NCI-H524 treated with DMSO at 0.1 percent for 48 hours (cell line): ENCODE measurements around the gene SELENOM.
"Not testable (repeated sequence)": the region's sequence is repeated elsewhere in the genome, so short reads cannot be mapped to it uniquely, and the experiment has no call there.

Experiments used
- DNase-seq: peaks from one replicate; lab custom pipeline; 2025; lab: John Stamatoyannopoulos, UW

SELENOM gene

GRCh38 chr22:31130873-31131272 lies 23.5 kb upstream of the SELENOM start:
- DNase-seq, result no peak

- DNase-seq, result no peak
These were observed 20.8 kb upstream of the SELENOM start for GRCh38 chr22:31128156-31128555.

GRCh38 chr22:31127181-31127772 lies 19.9 kb upstream of the SELENOM start:
- no peak for DNase-seq

- no peak for DNase-seq
These were observed 19.5 kb upstream of the SELENOM start for GRCh38 chr22:31126869-31127175.

- DNase-seq, result no peak
These were observed 18.9 kb upstream of the SELENOM start for GRCh38 chr22:31126128-31126868.

- no peak for DNase-seq
These were observed 18.3 kb upstream of the SELENOM start for GRCh38 chr22:31125521-31126117.

- no peak for DNase-seq
These were observed 17.6 kb upstream of the SELENOM start for GRCh38 chr22:31124811-31125465.

- DNase-seq, result no peak
These were observed 16.9 kb upstream of the SELENOM start for GRCh38 chr22:31124290-31124689.

GRCh38 chr22:31123292-31123602 lies 15.9 kb upstream of the SELENOM start:
- no peak for DNase-seq

- no peak for DNase-seq
These were observed 15.3 kb upstream of the SELENOM start, which contains the start of gene INPP5J for GRCh38 chr22:31122532-31123291. INPP5J (plus strand) TSS chr22:31122966; CDS start chr22:31123015, 49 bp downstream.

GRCh38 chr22:31122196-31122531 lies 14.8 kb upstream of the SELENOM start:
- no peak for DNase-seq

- DNase-seq, result no peak
These were observed 14.0 kb upstream of the SELENOM start for GRCh38 chr22:31121403-31121802.

- DNase-seq, result no peak
These were observed 13.3 kb upstream of the SELENOM start for GRCh38 chr22:31120642-31121041.

- DNase-seq, result no peak
These were observed 12.9 kb upstream of the SELENOM start for GRCh38 chr22:31120230-31120629.

GRCh38 chr22:31119026-31119717 lies 11.8 kb upstream of the SELENOM start:
- no peak for DNase-seq

GRCh38 chr22:31118046-31118820 lies 10.9 kb upstream of the SELENOM start:
- DNase-seq, result no peak

GRCh38 chr22:31112547-31113091 lies 5.3 kb upstream of the SELENOM start:
- not testable (repeated sequence) for DNase-seq

- no peak for DNase-seq
These were observed 488 bp upstream of the SELENOM start for GRCh38 chr22:31107894-31108218.

GRCh38 chr22:31106731-31107177 lies 614 bp downstream of the SELENOM start:
- DNase-seq, result no peak

GRCh38 chr22:31106001-31106571 lies 1.3 kb downstream of the SELENOM start:
- no peak for DNase-seq
